Gastrocnemius medialis (tissue), 4 donors: ENCODE data around the gene CHIC2. TPM values are rescaled to one million over a fixed set of nuclear protein-coding genes. Genes with fewer than 3 reads are reported as not detected.

Source experiments
- ATAC-seq, 2 donors: fragments of 150-250 bp; one replicate each; pipeline ENCODE4 v1.9.1; 2016
- DNase-seq, 2 donors: peaks; one replicate each; pipeline ENCODE4 v3.0.0-alpha.2; 2019
- H3K27ac ChIP-seq, 4 donors: fragments of 200-600 bp; sonication (generic); 1 replicate in 1 of 4; 2 replicates in 3 of 4; pipeline ENCODE4 v1.5.1; 2016 to 2018; ENCODE audit warnings: mild to moderate bottlenecking in 2 of 4, moderate library complexity in 1 of 4
- H3K27me3 ChIP-seq, 3 donors: fragments of 200-600 bp; sonication (generic) in 2 of 3; 1 replicate in 1 of 3; 2 replicates in 2 of 3; pipeline versions ENCODE4 v1.5.1 to v1.6.0; 2016 to 2019; ENCODE audit warnings: mild to moderate bottlenecking in 1 of 3, moderate library complexity in 1 of 3
- H3K36me3 ChIP-seq, 2 donors: fragments of 200-600 bp; sonication (generic) in 1 of 2; one replicate each; pipeline ENCODE4 v1.5.1; 2017 to 2018
- H3K4me1 ChIP-seq, 2 donors: fragments of 200-600 bp; sonication (generic) in 1 of 2; one replicate each; pipeline ENCODE4 v1.5.1; 2016 to 2017; ENCODE audit warnings: mild to moderate bottlenecking in 2 of 2
- H3K4me3 ChIP-seq, 4 donors: fragments of 200-600 bp; sonication (generic) in 3 of 4; 1 replicate in 1 of 4; 2 replicates in 3 of 4; pipeline ENCODE4 v1.5.1; 2016 to 2019; ENCODE audit warnings: mild to moderate bottlenecking in 2 of 4
- H3K9me3 ChIP-seq, 3 donors: fragments of 200-600 bp; sonication (generic) in 2 of 3; 1 replicate in 1 of 3; 2 replicates in 2 of 3; pipeline ENCODE4 v1.5.1; 2016 to 2019
- POLR2A ChIP-seq, 2 donors: fragments of 450-650 bp; IDR thresholded peaks; one replicate each; pipeline ENCODE4 v1.6.1; 2017; ENCODE audit warnings: antibody characterized with exemption in 2 of 2, mild to moderate bottlenecking in 2 of 2, moderate library complexity in 2 of 2
- in situ Hi-C, 4 donors: fragments of 200-750 bp; cut with MboI; loops; one replicate each; pipeline versions ENCODE4 v1.15.0 to v1.8.0; 2017; ENCODE audit warnings: low sequenced_read_pairs in 4 of 4
- intact Hi-C: fragments of 100-400 bp; cut with DNase I; formaldehyde crosslinking; loops from one replicate; pipeline ENCODE4 v1.15.1; 2023; ENCODE audit warnings: low total_unique reads
- total RNA-seq, 4 donors: library from RNA; depleted of rRNA; stranded (reverse); fragments of >200 nt; gene quantifications; one replicate each; pipeline versions ENCODE4 v1.1.0 to v1.2.3, GENCODE V29; 2016
- TF ChIP-seq, protein P1 (sequence below), 5 experiments: fragments of 450-650 bp in 3 of 5; fragments of 200-600 bp in 2 of 5; sonication (generic) in 2 of 5; IDR thresholded peaks in 4 of 5; conservative IDR thresholded peaks in 1 of 5; 1 replicate in 4 of 5; 2 replicates in 1 of 5; pipeline ENCODE4 v1.5.1; 2016 to 2019; ENCODE audit warnings: antibody characterized with exemption in 5 of 5, mild to moderate bottlenecking in 3 of 5, moderate library complexity in 3 of 5

CHIC2 gene
- total RNA-seq, 4 donors from 2014 or later: 11.9 to 18.6 (median 15.5) TPM

DNA sequence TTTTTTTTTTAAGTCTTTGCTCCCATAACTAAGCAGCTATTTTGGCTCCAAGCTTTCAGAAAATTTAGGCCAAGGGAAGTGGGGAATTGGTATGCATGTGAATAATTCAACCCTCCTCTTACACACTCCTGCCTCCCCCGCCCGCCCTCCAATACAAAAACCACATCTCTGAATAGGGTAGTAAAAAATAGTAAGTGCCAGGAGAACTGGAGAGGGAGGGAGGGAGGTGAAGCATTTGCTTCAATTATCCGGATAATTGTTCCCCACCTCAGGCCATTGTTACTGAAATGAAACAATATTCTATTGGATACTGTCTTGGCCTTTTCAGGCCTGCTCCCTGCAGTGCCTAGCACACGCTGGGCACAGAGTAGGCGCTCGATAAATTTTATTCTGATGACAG lies 30.0 kb upstream of the CHIC2 start:
- TF ChIP-seq, protein P1, sequence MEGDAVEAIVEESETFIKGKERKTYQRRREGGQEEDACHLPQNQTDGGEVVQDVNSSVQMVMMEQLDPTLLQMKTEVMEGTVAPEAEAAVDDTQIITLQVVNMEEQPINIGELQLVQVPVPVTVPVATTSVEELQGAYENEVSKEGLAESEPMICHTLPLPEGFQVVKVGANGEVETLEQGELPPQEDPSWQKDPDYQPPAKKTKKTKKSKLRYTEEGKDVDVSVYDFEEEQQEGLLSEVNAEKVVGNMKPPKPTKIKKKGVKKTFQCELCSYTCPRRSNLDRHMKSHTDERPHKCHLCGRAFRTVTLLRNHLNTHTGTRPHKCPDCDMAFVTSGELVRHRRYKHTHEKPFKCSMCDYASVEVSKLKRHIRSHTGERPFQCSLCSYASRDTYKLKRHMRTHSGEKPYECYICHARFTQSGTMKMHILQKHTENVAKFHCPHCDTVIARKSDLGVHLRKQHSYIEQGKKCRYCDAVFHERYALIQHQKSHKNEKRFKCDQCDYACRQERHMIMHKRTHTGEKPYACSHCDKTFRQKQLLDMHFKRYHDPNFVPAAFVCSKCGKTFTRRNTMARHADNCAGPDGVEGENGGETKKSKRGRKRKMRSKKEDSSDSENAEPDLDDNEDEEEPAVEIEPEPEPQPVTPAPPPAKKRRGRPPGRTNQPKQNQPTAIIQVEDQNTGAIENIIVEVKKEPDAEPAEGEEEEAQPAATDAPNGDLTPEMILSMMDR (IDR thresholded peaks at IDR 0.05 in 4 of 5, conservative IDR thresholded peaks at IDR 0.05 in 1 of 5): no peak
- no peak for TF ChIP-seq POLR2A (IDR thresholded peaks at IDR 0.05)
- peaks cover 1 to 11% of the 10 kb centered on the region in 2 donors for H3K4me1 ChIP-seq
- H3K27me3 ChIP-seq: peaks cover 44 to 63% (median 48%) of the 10 kb centered on the region in 3 donors
- H3K36me3 ChIP-seq: no peaks in the 10 kb centered on the region
- H3K4me3 ChIP-seq: no peak overlapping the region
- DNase-seq (no peak), ATAC-seq (no peak)
- in situ Hi-C loops (no loop called here), intact Hi-C loops (loop anchor here (10.0 kb wide), 1 partner anchor 120 kb away; no protein-coding TSS in a partner anchor)
- no peaks in the 10 kb centered on the region for H3K9me3 ChIP-seq
- no peak overlapping the region for H3K27ac ChIP-seq

GRCh38 chr4:54093324-54094240 lies 29.2 kb upstream of the CHIC2 start:
- Histone ChIP-seq H3K4me1 (peaks cover 0 to 9% of the 10 kb centered on the region in 2 donors), H3K27ac (no peak overlapping the region), H3K9me3 (no peaks in the 10 kb centered on the region), H3K27me3 (peaks cover 35 to 55% (median 41%) of the 10 kb centered on the region in 3 donors), H3K36me3 (no peaks in the 10 kb centered on the region), H3K4me3 (no peak overlapping the region)
- in situ Hi-C loops (no loop called here), intact Hi-C loops (loop anchor here (10.0 kb wide), 1 partner anchor 121 kb away; no protein-coding TSS in a partner anchor)
- TF ChIP-seq, protein P1 (IDR thresholded peaks at IDR 0.05 in 4 of 5, conservative IDR thresholded peaks at IDR 0.05 in 1 of 5): no peak
- no peak for TF ChIP-seq POLR2A (IDR thresholded peaks at IDR 0.05)
- DNase-seq (no peak), ATAC-seq (no peak)

- Histone ChIP-seq H3K36me3 (no peaks in the 10 kb centered on the region), H3K4me1 (peaks cover 0 to 9% of the 10 kb centered on the region in 2 donors), H3K4me3 (peak overlapping the region; percentile 50 to 69 (median 62)), H3K27me3 (peaks cover 27 to 45% (median 36%) of the 10 kb centered on the region in 3 donors), H3K9me3 (no peaks in the 10 kb centered on the region), H3K27ac (peak overlapping the region in 2 of 4 donors; percentile 63 to 68)
- DNase-seq: no peak
- no peak for ATAC-seq
- intact Hi-C loops: loop anchor here (10.0 kb wide), 1 partner anchor 122 kb away; no protein-coding TSS in a partner anchor
- in situ Hi-C loops: no loop called here
- TF ChIP-seq, protein P1 (IDR thresholded peaks at IDR 0.05 in 4 of 5, conservative IDR thresholded peaks at IDR 0.05 in 1 of 5): no peak
- no peak for TF ChIP-seq POLR2A (IDR thresholded peaks at IDR 0.05)
These were observed 28.3 kb upstream of the CHIC2 start for GRCh38 chr4:54092405-54093323.

DNA sequence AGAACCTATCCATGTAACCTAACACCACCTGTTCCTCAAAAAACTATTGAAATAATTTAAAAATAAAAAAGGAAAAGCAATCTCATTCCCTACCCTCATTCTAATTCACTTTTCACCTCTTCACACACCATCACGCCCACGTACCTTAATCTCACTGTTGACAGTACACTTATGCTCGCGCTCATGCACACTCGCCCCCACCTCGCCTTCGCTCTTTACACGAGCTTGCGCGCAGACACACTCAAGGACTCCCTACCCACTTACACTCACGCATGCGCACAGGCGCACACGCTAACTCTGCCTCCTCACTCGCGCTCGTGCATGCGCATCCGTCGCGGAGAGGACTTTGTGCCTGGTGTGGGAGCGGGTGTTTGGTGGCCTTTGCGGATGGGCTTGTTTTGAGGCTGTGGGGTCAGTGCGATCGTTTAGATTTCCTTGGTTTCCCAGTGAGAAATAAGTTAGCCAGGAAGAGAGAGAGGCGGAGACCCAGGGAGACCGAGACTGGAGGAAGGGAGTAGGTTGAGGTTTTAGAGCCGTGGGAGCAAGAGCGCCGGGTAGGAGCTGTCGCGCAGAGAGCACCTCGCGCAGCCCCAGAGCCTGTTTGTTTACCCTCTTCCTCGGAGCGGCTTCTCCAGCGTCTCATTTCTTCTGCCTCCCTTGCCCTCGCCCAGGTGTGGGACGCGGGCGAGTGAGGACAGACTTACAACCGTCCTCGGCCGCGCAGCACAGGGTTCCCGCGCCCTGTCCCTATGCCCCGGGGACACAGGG lies 27.4 kb upstream of the CHIC2 start:
- in situ Hi-C loops: no loop called here
- Histone ChIP-seq H3K36me3 (no peaks in the 10 kb centered on the region), H3K27me3 (peaks cover 19 to 38% (median 27%) of the 10 kb centered on the region in 3 donors), H3K27ac (peak overlapping the region; percentile 63 to 78 (median 67)), H3K4me1 (peaks cover 0 to 9% of the 10 kb centered on the region in 2 donors), H3K4me3 (peak overlapping the region; percentile 50 to 69 (median 62)), H3K9me3 (no peaks in the 10 kb centered on the region)
- ATAC-seq: peak; percentile 89 to 94
- TF ChIP-seq, protein P1 (IDR thresholded peaks at IDR 0.05 in 4 of 5, conservative IDR thresholded peaks at IDR 0.05 in 1 of 5): no peak
- TF ChIP-seq POLR2A (IDR thresholded peaks at IDR 0.05): no peak
- intact Hi-C loops: loop anchor here (10.0 kb wide), 1 partner anchor 123 kb away; no protein-coding TSS in a partner anchor
- peak; percentile 51 to 75 for DNase-seq
